Measurements from ENCODE around the gene MEX3C.

DNA sequence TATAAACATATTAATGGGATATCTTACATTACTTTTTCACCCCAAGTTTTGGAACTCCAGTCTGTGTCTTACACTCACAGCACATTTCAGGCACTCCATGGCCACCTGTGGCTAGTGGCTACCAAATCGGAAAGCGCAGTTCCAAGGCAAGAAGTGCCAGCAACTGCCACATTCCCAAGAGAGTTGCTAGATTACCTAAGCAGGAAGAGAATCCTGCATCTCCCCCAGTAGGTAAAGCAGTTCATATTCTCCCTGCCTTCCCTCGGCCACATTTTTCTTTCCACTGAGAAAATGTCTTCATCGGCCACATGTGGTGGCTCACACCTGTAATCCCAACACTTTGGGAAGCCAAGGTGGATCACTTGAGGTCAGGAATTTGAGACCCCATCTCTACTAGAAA lies 62.8 kb downstream of the MEX3C start:
- TF ChIP-seq POLR2A (IDR thresholded peaks at IDR 0.05) = no peak
- no peak for TF ChIP-seq EP300 (IDR thresholded peaks at IDR 0.05)
- TF ChIP-seq, protein P1, sequence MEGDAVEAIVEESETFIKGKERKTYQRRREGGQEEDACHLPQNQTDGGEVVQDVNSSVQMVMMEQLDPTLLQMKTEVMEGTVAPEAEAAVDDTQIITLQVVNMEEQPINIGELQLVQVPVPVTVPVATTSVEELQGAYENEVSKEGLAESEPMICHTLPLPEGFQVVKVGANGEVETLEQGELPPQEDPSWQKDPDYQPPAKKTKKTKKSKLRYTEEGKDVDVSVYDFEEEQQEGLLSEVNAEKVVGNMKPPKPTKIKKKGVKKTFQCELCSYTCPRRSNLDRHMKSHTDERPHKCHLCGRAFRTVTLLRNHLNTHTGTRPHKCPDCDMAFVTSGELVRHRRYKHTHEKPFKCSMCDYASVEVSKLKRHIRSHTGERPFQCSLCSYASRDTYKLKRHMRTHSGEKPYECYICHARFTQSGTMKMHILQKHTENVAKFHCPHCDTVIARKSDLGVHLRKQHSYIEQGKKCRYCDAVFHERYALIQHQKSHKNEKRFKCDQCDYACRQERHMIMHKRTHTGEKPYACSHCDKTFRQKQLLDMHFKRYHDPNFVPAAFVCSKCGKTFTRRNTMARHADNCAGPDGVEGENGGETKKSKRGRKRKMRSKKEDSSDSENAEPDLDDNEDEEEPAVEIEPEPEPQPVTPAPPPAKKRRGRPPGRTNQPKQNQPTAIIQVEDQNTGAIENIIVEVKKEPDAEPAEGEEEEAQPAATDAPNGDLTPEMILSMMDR (IDR thresholded peaks at IDR 0.05) = no peak
